HG03060 (cell line): Measurements from ENCODE around the gene QKI.
A peak's percentile ranks its signal among the peaks of the same experiment; 100 is the strongest.

ENCODE experiments used
- ATAC-seq: cut with Tn5 transposase; IDR thresholded peaks from one replicate; pipeline ENCODE4 v1.9.1; 2021; ENCODE audit warnings: low read depth, moderate number of reproducible peaks; ENCODE audit not compliant: unreplicated experiment

QKI gene

GRCh38 chr6:163390770-163391169 is 23.7 kb upstream of the QKI start:
- no peak for ATAC-seq

- ATAC-seq = no peak
Measured at GRCh38 chr6:163391985-163392384, 22.5 kb upstream of the QKI start.

DNA sequence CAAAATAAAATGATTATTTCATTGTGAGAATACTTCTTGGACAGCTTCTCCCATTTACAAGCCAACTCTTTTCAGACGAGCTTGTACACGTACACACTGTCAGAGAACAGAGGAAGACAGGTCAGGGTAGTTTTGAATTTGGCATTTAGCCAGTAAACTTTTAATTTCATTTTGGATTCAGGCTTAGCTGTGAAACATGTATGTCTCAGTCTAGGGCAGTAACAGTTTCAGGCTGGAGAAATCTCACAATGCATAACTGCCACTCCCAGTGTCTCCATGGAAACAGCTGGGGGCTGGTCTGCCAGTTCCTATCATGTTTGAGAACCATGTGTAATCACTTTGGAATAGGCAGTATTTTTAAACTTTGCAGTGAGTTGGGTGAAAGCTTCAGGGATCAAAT is 22.0 kb upstream of the QKI start:
- ATAC-seq = no peak

DNA sequence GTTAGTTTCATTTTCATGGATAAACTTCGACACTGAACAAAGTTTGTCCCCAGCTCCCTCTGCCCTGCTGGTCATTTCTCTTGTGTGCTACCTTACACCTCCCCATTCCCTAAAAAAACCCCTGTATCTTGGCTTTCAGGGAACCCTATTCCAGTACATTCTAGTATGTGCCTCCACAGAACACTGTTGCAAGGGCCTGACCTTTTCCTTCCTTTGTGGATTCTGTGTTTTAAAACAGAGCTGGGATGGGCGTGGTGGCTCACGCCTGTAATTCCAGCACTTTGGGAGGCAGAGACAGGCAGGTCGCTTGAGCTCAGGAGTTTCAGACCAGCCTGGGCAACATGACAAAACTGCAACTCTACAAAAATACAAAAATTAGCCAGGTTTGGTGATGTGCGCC is 20.6 kb upstream of the QKI start:
- ATAC-seq = no peak

DNA sequence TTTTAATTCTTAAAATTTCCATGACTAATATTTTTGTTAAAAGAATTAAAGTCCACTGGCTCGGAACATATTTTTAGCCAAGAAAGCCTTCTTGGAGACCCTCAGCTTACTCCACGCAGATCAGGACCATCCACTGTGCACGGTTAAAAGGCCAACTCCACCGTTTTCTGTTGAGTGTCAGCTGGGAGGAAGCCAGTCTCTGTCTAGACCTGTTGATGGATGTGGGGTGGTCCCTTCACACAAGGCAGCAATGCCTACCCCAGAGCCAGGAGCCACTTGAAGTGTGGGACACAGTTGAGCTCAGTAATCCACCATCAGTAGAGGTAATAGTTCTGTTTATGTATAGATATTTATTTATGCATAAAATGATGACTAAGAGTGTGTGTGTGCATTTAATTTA is 19.9 kb upstream of the QKI start:
- no peak for ATAC-seq

DNA sequence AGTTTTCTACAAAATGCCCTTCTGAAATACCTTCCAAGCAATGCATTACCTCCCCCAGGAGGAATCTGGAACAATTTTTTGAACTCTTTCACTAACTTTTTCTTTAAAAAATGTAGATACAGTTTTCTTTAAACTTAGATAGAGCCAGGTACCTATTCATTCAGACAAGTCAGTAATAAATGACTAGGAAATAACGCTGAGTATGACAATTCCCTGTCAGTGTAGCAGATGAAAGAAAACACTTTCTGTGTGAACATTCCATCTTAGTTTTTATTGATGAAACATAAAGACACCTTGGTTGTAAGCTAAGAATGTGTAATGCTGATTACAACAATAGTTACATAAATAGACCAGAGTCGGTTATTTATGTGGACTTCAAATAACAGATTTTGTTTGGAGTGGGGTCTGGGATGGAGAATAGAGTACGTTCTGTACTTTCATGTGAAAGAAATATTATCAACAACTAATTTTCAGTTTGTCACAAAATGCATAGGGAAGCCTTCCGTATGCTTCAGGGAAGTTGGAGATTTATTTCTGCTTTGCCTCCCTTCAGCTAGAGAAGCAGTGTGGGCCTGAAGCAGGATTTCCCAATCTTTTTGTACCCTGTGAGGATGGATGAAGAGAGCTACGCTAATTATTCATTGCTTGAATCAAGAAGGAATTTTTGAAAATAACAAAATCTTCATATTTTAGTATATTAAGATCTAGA is 19.2 kb upstream of the QKI start:
- ATAC-seq = no peak

DNA sequence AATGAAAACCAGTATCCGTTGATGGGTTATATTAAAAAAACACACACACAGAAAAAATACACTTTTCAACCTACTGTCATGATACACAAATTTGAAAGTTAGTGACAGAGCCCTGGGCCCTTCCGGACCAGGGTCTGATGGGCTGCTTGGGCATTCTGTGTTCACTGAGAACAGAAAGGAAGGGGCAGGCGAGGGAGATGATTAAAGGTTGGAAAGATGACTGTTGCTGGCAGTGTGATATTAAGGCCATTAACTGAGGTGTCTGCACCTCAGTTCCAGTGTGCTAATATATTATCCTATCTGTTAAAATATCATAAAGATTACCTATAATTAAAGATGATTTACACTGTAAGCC is 18.7 kb upstream of the QKI start:
- ATAC-seq = no peak

DNA sequence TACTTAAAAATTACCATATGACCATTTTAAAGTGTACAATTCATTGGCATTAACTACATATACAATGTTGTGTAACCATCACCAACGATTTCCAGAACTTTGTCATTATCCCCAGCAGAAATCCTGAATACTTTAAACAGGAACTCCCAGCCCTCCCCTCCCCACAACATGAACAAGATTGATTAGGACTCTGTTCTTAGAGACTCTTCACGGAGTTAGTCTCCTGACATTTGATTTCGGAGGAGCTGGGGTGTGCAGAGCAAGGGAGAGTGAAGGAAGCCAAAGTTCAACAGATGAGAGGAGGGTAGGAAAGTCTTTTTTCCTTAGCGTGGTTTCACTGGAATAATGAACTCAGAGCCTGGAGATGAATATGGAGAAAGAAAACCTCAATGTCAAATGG is 17.2 kb upstream of the QKI start:
- no peak for ATAC-seq

GRCh38 chr6:163398115-163398514 is 16.4 kb upstream of the QKI start:
- ATAC-seq = no peak

GRCh38 chr6:163398815-163399214 is 15.7 kb upstream of the QKI start:
- ATAC-seq = no peak

GRCh38 chr6:163400509-163400908 is 14.0 kb upstream of the QKI start:
- ATAC-seq = no peak

GRCh38 chr6:163401039-163401885 is 13.3 kb upstream of the QKI start:
- no peak for ATAC-seq

DNA sequence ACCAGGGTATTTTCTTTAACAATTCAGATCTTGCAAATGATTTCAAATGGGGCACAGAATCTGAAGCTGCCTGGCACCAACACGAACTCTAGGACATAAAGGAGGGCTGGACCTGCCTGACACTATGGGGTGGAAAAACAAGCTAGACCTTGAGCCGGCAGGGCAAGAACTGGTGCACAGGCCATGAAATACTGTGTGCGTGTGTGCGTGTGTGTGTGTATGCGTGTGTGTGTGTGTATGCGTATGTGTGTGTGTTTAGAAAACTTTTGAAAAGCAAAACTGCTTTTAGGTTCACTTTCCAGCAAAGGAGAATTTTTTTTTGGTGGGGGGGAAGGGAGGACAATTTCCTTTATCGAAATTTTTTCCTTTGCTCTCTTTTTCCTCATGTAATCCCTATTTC is 11.9 kb upstream of the QKI start:
- no peak for ATAC-seq

- ATAC-seq = no peak
Measured at GRCh38 chr6:163404825-163405265, 9.7 kb upstream of the QKI start.

DNA sequence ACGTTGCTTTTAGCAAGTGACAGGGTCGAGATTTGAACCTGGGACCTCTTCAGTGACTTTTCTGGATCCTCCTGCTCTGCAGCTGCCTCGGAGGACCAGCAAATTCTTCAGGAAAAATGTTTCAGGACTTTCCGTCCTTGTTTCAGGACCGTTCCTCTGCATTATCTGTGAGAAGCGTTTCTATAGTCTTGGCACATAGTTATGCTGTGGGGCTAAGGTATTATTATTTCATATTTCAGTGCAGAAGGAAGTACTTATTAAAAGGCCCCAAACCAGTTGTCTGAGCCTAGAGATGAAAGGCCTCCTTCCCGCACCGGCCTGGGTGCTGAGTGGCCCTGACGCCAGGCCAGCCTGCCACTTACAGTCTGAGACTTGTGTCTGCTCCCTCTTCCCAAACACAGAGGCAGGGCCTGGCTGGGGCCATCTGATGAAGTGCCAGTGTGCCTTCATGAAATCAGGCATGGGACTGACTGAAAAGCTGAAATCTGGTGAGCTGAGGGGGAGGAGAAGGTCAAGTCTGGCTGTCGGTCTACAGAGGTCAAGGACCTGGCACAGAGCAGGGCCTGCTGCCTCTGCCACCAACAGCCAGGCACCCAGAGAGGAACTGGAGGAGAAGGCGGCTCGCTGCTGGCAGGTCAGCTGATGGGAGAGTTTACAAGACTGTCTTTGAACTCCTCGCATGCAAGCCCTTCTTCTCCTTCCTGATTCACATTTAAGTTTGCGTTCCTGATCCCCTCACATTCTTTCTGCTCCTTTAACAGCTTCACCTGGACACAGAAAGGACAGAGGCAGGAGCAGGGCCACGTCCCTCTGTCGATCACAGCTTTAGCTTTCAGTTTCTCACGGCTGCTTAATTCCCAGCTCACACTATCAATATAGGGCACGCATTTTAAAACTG is 8.9 kb upstream of the QKI start:
- peak; percentile 56 for ATAC-seq

- ATAC-seq = no peak
Measured at GRCh38 chr6:163406366-163406765, 8.2 kb upstream of the QKI start.

GRCh38 chr6:163406830-163407229 is 7.7 kb upstream of the QKI start:
- ATAC-seq = no peak

GRCh38 chr6:163408352-163408991 is 6.0 kb upstream of the QKI start:
- no peak for ATAC-seq

DNA sequence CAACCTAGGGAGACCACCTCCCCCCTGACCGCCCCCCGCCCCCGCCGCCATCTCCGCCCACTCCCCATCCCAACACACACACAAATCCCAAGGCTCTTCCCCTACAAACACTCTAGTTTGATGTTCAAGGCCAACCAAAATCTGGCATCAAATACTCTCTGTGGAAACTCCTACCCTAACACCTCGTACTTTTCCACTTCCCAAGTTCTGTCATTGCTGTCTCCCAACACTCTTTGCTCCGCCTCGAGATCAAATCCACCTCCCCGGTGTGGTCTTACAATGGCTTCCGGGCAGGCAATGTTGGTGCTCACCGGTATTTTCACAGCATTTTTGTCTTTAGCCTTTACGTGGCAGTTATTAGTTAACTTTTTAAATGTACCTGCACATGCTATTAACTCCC is 4.8 kb upstream of the QKI start:
- no peak for ATAC-seq

GRCh38 chr6:163412341-163412740 is 2.2 kb upstream of the QKI start:
- ATAC-seq = no peak
